DND-41 (cell line): Measurements from ENCODE around the gene DCAF11.

Experiments
- CTCF ChIP-seq: IDR thresholded peaks from 2 replicates; pipeline ENCODE4 v1.5.1; 2012; ENCODE audit warnings: borderline replicate concordance, low read length, moderate library complexity, mild to moderate bottlenecking; ENCODE audit not compliant: poor library complexity, severe bottlenecking; ENCODE audit errors: extremely low read depth
- EZH2 ChIP-seq: IDR thresholded peaks from 3 replicates; pipeline ENCODE4 v1.6.1; 2012; ENCODE audit warnings: borderline replicate concordance, low read depth, mild to moderate bottlenecking, moderate library complexity, low read length, inconsistent platforms; ENCODE audit not compliant: severe bottlenecking

- TF ChIP-seq CTCF (no peak), EZH2 (no peak)
Observed at GRCh38 chr14:24088095-24088494, 26.5 kb upstream of the DCAF11 start.
